DOHH2 (cell line): Measurements from ENCODE around the gene MVB12B.

Source experiments
- H3F3A ChIP-seq: fragments of 200-600 bp; sonication (generic), shearing (Covaris generic); 2 replicates; pipeline ENCODE4 v1.6.0; 2016; ENCODE audit warnings: antibody characterized with exemption, mild to moderate bottlenecking; ENCODE audit not compliant: control insufficient read depth, insufficient read depth
- H3K27ac ChIP-seq: fragments of 200-600 bp; sonication (generic); 2 replicates; pipeline ENCODE4 v1.5.1; 2014; ENCODE audit warnings: low read depth, mild to moderate bottlenecking, low read length, moderate library complexity
- H3K27me3 ChIP-seq: fragments of 200-600 bp; sonication (generic); 2 replicates; pipeline ENCODE4 v1.6.1; 2014; ENCODE audit warnings: mild to moderate bottlenecking, low read length, mixed read lengths; ENCODE audit not compliant: control insufficient read depth
- H3K36me3 ChIP-seq: fragments of 200-600 bp; sonication (generic); 2 replicates; pipeline ENCODE4 v1.6.1; 2014; ENCODE audit warnings: mild to moderate bottlenecking, low read length, moderate library complexity, mixed read lengths; ENCODE audit not compliant: control insufficient read depth
- H3K4me1 ChIP-seq: fragments of 200-600 bp; sonication (generic); 2 replicates; pipeline ENCODE4 v1.6.1; 2014; ENCODE audit warnings: mild to moderate bottlenecking, low read length, mixed read lengths; ENCODE audit not compliant: control insufficient read depth
- H3K4me2 ChIP-seq: fragments of 200-600 bp; sonication (generic); 2 replicates; pipeline ENCODE4 v1.6.0; 2014; ENCODE audit warnings: mild to moderate bottlenecking, low read length, moderate library complexity
- H3K4me3 ChIP-seq: fragments of 200-600 bp; sonication (generic); 2 replicates; pipeline ENCODE4 v1.5.1; 2014; ENCODE audit warnings: mild to moderate bottlenecking, low read length, mixed read lengths
- H3K79me2 ChIP-seq: fragments of 200-600 bp; sonication (generic); 2 replicates; pipeline ENCODE4 v1.6.1; 2014; ENCODE audit warnings: mild to moderate bottlenecking, low read length, mixed read lengths; ENCODE audit not compliant: control insufficient read depth
- H3K9me2 ChIP-seq: fragments of 200-600 bp; sonication (generic); replicated peaks from 2 replicates; pipeline ENCODE4 v1.6.1; 2014; ENCODE audit warnings: mild to moderate bottlenecking, low read length, mixed read lengths; ENCODE audit not compliant: control insufficient read depth
- H3K9me3 ChIP-seq: fragments of 200-600 bp; sonication (generic); 2 replicates; pipeline ENCODE4 v1.6.1; 2014; ENCODE audit warnings: antibody characterized with exemption, low read length, mixed read lengths; ENCODE audit not compliant: control insufficient read depth, insufficient read depth
- H4K20me1 ChIP-seq: fragments of 200-600 bp; sonication (generic); 2 replicates; pipeline ENCODE4 v1.6.0; 2014; ENCODE audit warnings: low read depth, mild to moderate bottlenecking, antibody characterized with exemption, low read length, moderate library complexity; ENCODE audit not compliant: control insufficient read depth, insufficient read depth
- CTCF ChIP-seq: fragments of 200-600 bp; sonication (generic); IDR thresholded peaks from one replicate; pipeline ENCODE4 v1.5.1; 2014; ENCODE audit warnings: antibody characterized with exemption, mild to moderate bottlenecking, low read depth, low read length; ENCODE audit not compliant: poor library complexity, severe bottlenecking
- EZH2phosphoT487 ChIP-seq: fragments of 200-600 bp; sonication (generic); IDR thresholded peaks from 2 replicates; pipeline ENCODE4 v1.6.1; 2017; ENCODE audit warnings: borderline replicate concordance, mild to moderate bottlenecking, antibody characterized with exemption, low read length, moderate library complexity, mixed read lengths

MVB12B gene

GRCh38 chr9:126303488-126303887 is 23.1 kb upstream of the MVB12B start:
- H3K4me2 ChIP-seq: no peak overlapping the region
- no peaks in the 10 kb centered on the region for H3K9me3 ChIP-seq
- H3K79me2 ChIP-seq: no peaks in the 10 kb centered on the region
- TF ChIP-seq CTCF (no peak), EZH2phosphoT487 (no peak)
- H3K36me3 ChIP-seq: no peaks in the 10 kb centered on the region
- no peaks in the 10 kb centered on the region; the same call in 1 of the 2 replicates for H3K27me3 ChIP-seq
- no peak overlapping the region for H3K4me3 ChIP-seq
- H4K20me1 ChIP-seq: no peaks in the 10 kb centered on the region
- no peaks in the 10 kb centered on the region for H3K4me1 ChIP-seq
- no peak overlapping the region for H3K27ac ChIP-seq
- H3K9me2 ChIP-seq: no peaks in the 10 kb centered on the region
- H3F3A ChIP-seq: no peaks in the 10 kb centered on the region

GRCh38 chr9:126304207-126304970 is 22.2 kb upstream of the MVB12B start:
- no peaks in the 10 kb centered on the region for H3K9me3 ChIP-seq
- H3K4me1 ChIP-seq: no peaks in the 10 kb centered on the region
- no peak overlapping the region for H3K4me3 ChIP-seq
- H3K4me2 ChIP-seq: no peak overlapping the region
- H3K27ac ChIP-seq: no peak overlapping the region
- no peaks in the 10 kb centered on the region for H3K79me2 ChIP-seq
- H3K27me3 ChIP-seq: no peaks in the 10 kb centered on the region; the same call in 1 of the 2 replicates
- H3K9me2 ChIP-seq: no peaks in the 10 kb centered on the region
- H3F3A ChIP-seq: no peaks in the 10 kb centered on the region
- H3K36me3 ChIP-seq: no peaks in the 10 kb centered on the region
- no peaks in the 10 kb centered on the region for H4K20me1 ChIP-seq
- TF ChIP-seq EZH2phosphoT487: no peak
- TF ChIP-seq CTCF: no peak

- H4K20me1 ChIP-seq: no peaks in the 10 kb centered on the region
- no peaks in the 10 kb centered on the region for H3K36me3 ChIP-seq
- no peaks in the 10 kb centered on the region for H3K9me3 ChIP-seq
- H3K79me2 ChIP-seq: no peaks in the 10 kb centered on the region
- no peak overlapping the region for H3K4me2 ChIP-seq
- no peaks in the 10 kb centered on the region for H3K4me1 ChIP-seq
- H3K4me3 ChIP-seq: no peak overlapping the region
- no peak overlapping the region for H3K27ac ChIP-seq
- TF ChIP-seq EZH2phosphoT487 (no peak), CTCF (no peak)
- H3K9me2 ChIP-seq: no peaks in the 10 kb centered on the region
- no peaks in the 10 kb centered on the region for H3F3A ChIP-seq
- no peaks in the 10 kb centered on the region; the same call in 1 of the 2 replicates for H3K27me3 ChIP-seq
Measured at GRCh38 chr9:126304971-126305320, 21.7 kb upstream of the MVB12B start.
